Fibroblast of pulmonary artery (primary cell): ENCODE measurements around the gene EBP.

Experiments used
- DNase-seq: peaks from one replicate; pipeline ENCODE4 v3.0.0-alpha.2; 2010; ENCODE audit warnings: low read depth
- H3K4me3 ChIP-seq: replicated peaks from 2 replicates; pipeline ENCODE4 v1.5.1; 2011; ENCODE audit warnings: low read depth, mild to moderate bottlenecking, control low read depth, low read length, moderate library complexity
- TF ChIP-seq, protein P1 (sequence below): IDR thresholded peaks from 2 replicates; pipeline ENCODE4 v1.5.1; 2011; ENCODE audit warnings: mild to moderate bottlenecking, control low read depth, low read length, inconsistent platforms; ENCODE audit errors: missing control alignments

EBP gene

DNA sequence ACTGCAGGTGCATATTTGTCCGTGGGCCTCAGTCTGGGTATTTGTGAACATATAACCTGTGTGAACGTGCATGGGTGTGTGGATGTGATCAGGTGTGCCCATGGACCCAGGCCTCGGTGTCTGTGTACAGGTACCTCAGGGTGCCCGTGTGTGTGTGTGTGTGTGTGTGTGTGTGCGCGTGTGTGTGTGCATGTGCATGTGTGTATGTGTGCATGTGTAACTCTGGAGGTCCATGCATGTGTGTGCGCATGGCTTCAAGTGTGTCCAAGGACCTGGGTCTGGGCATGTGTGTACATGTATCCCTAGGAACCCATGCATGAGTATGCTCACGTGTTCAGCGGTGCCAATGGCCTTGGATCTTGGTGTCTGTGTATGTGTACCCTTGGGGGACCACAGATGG, 29.8 kb upstream of the EBP start:
- TF ChIP-seq, protein P1, sequence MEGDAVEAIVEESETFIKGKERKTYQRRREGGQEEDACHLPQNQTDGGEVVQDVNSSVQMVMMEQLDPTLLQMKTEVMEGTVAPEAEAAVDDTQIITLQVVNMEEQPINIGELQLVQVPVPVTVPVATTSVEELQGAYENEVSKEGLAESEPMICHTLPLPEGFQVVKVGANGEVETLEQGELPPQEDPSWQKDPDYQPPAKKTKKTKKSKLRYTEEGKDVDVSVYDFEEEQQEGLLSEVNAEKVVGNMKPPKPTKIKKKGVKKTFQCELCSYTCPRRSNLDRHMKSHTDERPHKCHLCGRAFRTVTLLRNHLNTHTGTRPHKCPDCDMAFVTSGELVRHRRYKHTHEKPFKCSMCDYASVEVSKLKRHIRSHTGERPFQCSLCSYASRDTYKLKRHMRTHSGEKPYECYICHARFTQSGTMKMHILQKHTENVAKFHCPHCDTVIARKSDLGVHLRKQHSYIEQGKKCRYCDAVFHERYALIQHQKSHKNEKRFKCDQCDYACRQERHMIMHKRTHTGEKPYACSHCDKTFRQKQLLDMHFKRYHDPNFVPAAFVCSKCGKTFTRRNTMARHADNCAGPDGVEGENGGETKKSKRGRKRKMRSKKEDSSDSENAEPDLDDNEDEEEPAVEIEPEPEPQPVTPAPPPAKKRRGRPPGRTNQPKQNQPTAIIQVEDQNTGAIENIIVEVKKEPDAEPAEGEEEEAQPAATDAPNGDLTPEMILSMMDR: no peak
- H3K4me3 ChIP-seq: no peak overlapping the region
- DNase-seq: no peak

DNA sequence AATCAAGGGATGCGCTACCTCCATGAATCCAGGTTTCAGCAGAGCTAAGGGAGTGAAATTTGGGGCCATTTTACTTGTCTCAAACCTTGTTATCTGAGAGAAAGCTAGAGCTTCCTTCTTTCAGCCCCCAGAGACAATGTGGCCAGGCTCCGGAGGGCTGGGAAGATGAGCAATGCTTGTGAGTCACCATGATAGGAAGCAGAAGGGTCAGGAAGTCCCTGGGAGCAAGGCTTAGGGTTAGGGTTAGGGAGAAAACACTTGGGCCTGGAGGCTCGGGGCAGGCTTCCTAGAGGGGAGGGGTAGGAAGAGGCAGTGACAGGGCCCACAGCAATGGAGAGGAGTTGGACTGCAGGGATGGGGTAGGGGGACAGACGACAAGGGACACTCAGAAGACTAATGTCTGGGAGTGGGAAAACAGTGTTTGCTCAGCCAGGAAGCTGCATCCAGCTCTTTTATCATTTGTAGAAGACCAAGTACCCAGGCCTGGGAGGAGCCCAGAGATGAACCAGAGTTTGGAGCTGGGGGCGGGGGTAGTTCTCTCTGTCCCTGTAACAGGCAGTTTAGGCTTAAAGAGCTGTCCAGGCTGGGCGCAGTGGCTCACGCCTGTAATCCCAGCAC, 29.2 kb upstream of the EBP start:
- TF ChIP-seq, protein P1: no peak
- peak; percentile 17 for DNase-seq
- H3K4me3 ChIP-seq: no peak overlapping the region

- H3K4me3 ChIP-seq: no peak overlapping the region
- TF ChIP-seq, protein P1: peak; percentile 36
- peak; percentile 51 for DNase-seq
Observed at GRCh38 chrX:48493890-48494364, 27.7 kb upstream of the EBP start.

DNA sequence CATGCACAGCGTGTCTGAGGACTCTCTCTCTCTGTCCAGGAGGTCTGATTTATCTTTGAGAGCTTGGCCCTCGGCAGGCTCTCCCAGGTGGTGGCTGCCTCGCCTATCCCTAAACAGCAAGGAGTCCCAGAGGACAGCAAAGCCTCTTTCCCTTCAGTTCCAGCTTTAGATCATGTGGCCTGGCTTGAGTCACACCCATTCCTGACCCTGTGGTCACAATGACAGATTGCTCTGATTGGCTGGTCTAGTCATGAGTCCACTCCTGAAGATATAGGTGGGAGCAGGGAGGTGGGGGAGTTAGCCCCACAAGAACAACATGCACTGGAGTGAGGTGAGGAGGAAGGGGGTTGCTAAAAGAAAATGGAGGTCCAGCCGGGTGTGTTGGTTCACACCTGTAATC, 24.9 kb upstream of the EBP start:
- TF ChIP-seq, protein P1: no peak
- no peak for DNase-seq
- no peak overlapping the region for H3K4me3 ChIP-seq

DNA sequence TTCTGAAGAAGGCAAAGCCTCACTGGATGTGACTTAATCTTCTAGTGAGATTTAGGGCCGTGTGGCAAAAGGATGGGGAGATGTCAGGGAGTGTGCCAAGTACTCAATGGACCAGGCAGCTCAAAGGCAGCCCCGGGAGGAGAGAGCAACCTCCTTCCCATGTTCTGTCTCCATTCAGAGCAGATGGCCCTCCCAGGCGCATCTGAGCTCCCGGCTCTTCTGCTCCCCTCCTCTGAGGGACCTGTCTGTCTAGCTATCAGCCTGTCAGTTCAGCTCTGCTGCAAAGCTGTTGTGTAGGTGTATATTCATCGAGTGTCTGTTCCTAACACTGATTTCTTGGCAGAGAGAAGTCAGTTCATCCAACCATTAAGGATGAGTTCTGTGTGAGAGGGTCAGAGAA, 23.7 kb upstream of the EBP start:
- no peak for DNase-seq
- H3K4me3 ChIP-seq: no peak overlapping the region
- TF ChIP-seq, protein P1: no peak

DNA sequence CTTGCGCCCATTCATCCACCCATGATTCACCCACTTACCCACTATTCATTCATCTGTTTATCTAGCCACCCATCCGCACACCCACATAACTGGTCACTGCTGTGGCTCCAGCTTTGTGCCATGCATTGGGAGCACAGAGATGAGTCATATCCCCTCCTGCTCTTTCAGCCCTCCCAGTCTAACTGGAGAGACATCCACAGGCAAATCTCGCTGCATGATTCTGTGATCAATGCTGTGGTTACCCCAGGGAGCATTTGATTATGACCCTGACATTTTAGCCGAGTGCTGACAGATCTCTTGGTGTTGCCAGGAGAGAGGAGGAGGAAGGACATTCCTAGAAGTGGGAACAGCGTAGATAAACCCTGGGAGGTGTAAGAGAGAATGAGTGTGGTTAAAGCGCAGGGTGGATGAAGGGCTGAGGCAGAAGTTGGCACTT, 23.2 kb upstream of the EBP start:
- peak; percentile 49 for DNase-seq
- TF ChIP-seq, protein P1: no peak
- H3K4me3 ChIP-seq: no peak overlapping the region

- no peak overlapping the region for H3K4me3 ChIP-seq
- no peak for DNase-seq
- TF ChIP-seq, protein P1: no peak
Observed at GRCh38 chrX:48504261-48504660, 17.3 kb upstream of the EBP start.
